HG02798 (cell line): ENCODE measurements around the gene CAPN9.
"Not testable (repeated sequence)": the region's sequence is repeated elsewhere in the genome, so short reads cannot be mapped to it uniquely, and the experiment has no call there.

Source experiments
- ATAC-seq: cut with Tn5 transposase; IDR thresholded peaks from one replicate; pipeline ENCODE4 v1.9.1; 2021; ENCODE audit warnings: mild to moderate bottlenecking; ENCODE audit not compliant: unreplicated experiment, poor library complexity

Gene CAPN9, protein sequence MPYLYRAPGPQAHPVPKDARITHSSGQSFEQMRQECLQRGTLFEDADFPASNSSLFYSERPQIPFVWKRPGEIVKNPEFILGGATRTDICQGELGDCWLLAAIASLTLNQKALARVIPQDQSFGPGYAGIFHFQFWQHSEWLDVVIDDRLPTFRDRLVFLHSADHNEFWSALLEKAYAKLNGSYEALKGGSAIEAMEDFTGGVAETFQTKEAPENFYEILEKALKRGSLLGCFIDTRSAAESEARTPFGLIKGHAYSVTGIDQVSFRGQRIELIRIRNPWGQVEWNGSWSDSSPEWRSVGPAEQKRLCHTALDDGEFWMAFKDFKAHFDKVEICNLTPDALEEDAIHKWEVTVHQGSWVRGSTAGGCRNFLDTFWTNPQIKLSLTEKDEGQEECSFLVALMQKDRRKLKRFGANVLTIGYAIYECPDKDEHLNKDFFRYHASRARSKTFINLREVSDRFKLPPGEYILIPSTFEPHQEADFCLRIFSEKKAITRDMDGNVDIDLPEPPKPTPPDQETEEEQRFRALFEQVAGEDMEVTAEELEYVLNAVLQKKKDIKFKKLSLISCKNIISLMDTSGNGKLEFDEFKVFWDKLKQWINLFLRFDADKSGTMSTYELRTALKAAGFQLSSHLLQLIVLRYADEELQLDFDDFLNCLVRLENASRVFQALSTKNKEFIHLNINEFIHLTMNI

DNA sequence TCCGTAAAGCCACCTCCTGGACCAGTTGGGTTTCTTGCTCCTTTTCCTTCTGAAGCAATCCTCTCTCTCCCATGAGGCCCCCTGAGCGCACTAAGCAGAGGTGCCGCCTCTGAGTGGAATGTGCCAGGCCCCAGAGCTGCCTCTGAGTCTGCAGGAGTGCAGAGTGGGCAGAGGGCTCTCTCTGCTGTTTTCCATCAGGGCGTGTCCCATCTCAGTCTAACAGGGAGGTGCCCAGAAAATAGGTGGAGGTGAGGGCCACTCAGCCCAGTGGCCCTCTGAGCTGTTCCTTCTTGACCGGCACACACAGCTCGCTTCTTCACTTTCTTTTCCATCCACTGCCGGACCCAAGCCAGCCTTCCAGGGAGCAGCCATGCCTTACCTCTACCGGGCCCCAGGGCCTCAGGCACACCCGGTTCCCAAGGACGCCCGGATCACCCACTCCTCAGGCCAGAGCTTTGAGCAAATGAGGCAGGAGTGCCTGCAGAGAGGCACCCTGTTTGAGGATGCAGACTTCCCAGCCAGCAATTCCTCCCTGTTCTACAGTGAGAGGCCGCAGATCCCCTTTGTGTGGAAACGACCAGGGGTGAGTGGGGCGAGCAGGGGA lies at the start of gene CAPN9:
TSS of gene CAPN9 (plus strand) at position 262 of the 604 bp plus-strand sequence. CDS start at position 371, 109 bp downstream.
- no peak for ATAC-seq

DNA sequence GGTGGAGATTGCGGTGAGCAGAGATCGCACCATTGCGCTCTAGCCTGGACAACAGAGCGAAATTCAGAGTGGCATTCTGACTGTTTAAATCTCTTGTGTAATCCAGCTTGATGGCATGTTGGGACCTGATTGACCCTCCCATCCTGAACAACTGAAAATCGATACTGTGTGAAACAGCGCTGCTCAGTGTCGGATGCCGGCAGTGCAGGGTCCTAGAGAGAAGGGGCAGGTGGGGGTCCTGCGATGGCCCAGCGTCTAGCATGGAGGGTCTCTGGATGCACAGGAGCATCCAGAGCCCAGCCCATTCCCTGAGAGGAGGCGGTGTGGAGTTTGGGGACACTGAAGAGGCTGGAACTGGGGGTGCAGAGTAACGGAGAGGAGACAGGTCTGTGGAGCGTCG lies 49.1 kb upstream of the CAPN9 start:
- ATAC-seq = no peak

DNA sequence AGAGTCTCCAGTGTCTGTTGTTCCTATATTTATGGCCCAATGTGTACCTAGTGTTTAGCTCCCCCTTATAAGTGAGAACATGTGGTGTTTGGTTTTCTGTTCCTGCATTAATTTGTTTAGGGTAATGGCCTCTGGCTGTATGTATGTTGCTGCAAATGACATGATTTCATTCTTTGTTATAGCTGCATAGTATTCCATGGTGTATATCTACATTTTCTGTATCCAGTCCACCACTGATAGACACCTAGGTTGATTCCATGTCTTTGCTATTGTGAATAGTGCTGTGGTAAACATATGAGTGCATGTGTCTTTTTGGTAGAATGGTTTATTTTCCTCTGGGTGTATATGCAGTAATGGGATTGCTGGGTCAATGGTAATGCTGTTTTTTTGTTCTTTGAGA lies 48.2 kb upstream of the CAPN9 start:
- ATAC-seq = not testable (repeated sequence)

DNA sequence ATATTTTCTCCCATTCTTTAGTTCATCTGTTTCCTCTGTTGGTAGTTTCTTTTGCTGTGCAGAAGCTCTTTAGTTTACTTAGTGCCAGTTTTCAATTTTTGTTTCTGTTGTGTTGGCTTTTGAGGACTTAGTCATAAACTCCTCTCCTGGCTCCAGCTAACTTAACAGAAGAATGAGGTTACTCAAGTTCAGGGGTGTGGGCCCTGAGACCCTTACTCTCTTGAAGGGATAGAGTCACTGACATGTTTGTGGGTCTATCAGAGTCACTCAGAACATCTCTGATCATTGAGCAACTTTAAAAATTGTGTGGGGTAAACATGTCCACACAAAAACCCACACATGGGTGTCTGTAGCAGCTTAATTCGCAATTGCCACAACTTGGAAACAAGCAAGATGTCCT lies 47.5 kb upstream of the CAPN9 start:
- ATAC-seq = no peak

DNA sequence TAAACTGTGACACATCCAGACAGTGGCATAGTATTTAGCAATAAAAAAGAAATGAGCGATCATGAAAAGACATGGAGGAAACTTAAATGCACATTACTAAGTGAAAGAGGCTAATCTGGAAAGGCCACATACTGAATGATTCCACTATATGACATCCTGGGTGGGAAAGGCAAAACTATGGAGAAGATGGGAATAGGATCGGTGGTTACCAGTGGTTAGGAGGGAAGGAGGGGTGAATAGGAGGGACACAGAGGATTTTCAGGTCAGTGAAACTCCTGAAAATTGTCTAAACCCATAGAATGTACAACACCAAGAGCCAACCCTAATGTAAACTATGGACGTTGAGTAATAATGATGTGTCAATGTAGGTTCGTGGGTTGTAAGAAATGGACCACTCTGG lies 47.1 kb upstream of the CAPN9 start:
- no peak for ATAC-seq

DNA sequence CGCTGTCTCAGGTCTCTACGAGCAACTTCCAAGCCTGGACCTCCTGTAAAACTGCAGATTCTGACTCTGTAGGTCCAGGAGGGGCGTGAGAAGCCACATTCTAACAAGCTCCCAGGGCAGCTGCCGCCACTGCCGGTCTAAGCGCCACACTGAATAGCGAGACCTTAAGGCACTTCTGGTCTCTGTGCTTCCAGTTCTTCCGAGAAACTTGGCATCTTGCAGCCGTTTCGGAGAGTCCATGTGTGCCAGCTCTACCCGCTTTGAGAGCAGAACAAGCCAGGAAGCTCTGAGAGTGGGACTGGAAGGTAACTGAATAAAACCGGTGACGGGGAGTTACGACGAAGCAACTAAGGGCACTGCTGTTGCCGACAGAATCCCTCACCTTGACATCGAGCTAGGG lies 45.8 kb upstream of the CAPN9 start:
- ATAC-seq = no peak

DNA sequence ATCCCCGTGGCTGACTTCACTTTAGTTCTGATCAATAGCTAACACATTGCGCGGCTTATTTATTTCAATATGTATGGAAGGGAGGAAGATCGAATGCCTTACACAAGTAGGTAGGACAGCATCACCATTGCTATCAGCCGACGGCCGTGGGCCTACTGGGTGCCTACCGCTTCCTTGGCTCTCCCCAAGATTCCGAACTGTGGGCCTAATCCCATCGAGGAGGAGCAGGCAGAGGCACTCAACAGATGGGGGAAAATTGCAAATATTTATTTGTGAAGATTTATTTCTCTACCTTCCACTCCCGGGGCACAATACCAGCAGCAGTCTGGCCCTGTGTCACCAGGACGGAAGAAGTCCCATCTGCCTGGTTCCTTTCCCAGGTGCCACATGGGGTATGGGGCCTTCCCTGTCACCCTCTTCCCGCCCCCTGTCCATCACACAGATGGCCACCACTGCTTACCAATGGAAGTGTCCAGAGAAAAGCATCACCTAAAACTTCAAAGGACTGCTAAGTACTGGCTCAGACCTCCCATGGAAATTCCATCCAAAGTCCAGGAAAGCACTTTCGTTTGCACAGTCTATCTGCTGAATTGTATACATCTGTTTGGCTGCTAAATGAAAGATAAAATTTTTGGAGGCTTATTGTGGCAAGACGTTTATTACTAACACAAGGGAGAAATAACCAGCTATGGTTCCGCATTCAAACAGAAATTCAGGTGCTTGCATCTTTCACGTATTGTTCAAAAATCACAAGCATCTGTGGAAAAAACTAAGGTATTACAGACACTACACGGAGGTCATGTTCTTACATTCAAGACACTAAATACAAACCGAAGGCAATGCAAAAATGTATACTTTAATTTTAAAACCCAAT lies 45.1 kb upstream of the CAPN9 start:
- ATAC-seq = no peak

DNA sequence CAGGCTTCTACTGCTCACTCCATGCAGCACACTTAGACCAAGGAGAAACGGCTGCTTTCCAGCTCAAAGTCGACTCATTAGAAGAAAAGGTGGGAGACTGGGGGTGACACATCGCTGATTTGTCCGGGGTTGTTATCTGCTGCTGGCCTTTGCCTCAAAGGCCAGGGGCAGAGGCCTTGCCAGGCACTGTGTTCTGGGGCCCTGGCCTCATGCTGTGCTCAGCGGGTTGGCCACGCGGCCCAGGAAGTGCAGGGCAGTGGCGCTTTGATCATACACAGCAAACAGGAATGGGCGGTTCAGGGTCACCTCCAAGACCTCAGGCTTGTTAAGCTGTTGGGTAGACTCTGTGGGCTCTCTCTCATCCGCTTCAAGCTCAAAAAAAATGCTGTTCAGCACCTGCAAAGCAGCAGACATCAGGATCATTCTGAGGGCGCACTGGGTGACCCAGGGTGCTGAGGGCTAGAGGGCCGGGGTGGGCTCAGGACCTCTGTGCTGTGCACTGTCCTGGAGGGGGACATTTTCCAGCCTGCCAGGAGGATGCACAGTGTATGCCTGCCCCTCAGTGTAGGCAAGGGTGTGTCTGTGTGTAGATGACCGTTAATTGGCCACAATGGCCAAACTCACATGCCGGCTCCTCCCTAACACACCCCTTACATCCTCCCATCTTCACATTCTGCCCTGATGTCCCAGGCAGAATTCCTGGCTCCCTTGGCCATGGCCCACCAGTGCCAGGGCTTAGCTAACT lies 44.1 kb upstream of the CAPN9 start:
- no peak for ATAC-seq

DNA sequence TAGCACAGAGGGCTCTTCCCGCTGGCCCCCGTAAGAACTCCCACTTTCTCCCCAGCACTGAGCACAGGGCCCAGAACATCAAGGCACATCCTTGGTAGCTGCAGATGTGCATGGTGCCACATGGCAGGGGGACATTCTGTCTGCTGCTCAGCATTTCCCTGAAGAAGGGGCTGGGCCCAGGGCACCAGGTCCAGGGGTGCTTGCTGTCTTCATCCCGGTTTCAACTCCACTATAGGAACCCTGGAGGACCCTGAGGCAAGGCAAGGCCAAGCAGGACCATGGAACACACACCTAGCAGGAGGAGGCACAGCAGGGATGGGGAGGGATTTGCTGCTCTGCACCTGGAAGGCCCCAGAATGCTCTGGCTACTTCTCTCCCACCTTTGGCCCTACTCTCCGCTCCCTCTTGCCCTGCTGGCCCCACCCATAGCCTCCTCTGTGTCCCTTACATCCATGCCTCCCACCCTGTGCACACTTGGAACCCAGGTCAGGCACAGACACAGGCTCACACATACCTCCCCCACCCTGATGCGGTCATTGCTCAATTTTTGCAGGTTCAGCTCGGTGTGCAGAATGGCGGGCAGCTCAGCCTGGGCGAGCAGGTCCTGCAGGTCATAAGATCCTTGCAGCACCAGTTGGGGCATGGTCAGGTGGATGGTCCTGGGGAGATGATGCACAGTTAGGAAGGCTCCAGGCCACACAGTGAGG lies 43.4 kb upstream of the CAPN9 start:
- ATAC-seq = no peak

DNA sequence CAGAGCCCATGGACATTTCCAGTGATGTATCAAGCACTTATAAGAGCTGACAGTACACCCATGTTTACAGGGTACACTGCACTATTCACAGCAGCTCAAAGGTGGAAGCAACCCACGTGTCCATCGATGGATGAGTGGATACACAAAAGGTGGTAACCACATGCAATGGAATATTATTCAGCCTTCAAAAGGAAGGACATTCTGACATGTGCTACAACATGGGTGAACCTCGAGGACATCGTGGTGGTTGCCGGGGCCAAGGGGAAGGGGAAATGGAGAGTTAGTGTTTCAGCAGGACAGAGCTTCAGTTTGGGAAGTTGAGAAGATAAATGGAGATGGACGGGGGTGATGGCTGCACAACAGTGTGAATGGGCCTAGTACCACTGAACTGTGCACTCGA lies 42.4 kb upstream of the CAPN9 start:
- no peak for ATAC-seq

DNA sequence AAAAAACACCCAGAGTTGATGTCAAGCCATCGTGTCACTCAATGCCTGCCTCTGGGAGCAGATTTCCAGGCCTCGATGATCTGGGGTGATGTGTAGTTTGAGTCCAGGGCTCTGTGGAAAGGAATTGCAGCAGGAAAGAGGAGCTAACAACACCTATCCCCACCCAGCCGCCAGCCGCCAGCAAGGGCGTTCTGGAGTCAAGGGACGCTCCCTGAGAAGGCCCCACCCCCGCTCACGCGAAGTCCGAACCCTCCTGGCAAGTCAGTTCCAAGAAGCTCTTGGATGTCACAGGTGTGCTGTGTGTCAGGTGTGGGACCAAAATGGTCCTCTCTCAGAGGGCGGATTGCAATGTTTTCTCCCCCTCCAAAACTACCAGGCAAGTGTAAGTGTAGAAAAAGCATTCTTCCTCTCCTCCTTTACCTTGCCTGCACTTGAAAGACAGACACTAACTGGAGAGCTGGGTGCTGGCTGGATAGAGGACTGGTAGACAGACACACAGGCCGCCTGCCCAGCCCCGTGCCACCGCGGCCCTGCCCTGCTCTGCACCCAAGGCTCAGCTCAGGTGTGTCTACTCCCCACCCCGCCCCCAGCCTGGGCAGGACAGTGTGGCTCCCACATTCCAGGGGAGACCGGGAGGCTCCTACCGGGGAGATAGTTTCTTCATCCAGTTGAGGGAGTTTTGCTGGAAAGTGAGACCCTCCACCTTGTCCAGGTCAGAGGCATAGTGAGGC lies 41.7 kb upstream of the CAPN9 start:
- no peak for ATAC-seq

DNA sequence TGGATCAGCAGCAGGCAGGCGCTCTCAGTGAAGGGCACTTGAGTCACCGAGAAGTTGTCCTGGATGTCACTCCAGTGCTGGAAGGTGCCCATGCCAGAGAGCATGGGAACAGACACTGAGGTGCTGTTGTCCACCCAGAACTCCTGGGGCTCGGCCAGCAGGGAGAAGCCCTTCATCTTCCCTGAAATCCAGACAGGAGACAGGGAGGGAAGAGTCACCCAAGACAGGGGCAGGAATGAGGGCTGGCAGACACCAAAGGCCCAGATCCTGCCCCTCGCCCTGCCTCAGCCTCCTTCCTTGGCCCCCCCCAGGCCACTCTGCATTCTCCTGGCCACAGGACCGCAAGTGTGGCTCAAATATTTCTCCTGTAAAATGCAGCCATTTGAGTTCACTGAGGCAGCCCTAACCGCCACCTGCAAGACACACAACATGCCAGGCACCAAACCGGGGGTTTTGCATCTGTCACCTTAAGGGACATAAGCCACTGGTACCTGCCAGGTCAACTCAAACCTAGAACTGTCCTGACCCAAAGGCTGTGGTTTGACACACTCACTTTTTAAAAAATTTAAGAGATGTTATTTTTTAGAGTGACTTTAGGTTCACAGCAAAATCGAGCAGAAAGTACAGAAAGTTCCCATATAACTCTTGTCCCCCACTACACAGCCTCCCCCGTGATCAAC lies 41.0 kb upstream of the CAPN9 start:
- ATAC-seq = no peak

DNA sequence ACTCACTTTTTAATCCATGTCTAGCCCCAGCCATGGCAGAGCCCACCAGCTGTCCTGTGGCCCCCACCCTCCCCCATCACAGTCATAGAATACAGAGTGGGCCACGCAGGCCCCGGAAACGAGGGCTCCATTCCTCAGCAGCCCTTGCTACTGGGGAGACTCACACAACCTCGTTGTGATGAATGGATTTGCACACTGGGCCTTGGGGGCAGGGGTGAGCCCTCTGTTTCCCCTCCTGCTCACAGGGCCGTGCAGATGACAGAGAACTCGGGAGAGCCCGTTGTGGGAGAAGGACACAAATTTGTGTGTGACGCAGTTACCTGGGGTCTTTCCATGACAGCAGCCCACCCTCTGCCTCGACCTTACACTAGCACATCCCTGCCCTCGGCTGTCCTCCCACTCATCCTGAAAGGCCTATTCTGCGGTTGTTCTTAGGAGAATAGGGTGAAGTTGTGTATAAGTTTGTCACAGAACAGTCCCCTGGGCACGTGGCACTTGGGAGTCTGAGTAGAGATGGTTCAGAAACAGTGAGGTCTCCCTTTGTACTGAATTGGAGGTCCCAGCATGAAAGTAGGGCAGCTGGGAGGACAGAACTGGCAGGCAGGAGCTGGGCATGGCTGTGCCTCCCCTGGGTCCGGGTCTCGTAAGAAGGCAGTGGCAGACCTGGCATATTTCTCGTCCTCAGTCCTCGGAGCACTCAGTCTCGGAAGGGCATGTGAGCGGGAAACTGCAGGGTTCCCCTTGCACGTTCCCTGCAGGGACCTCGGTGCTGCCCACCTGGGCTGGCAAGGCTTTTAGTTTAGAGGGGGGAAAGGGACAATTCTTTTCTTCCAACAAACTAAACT lies 40.1 kb upstream of the CAPN9 start:
- ATAC-seq = no peak

DNA sequence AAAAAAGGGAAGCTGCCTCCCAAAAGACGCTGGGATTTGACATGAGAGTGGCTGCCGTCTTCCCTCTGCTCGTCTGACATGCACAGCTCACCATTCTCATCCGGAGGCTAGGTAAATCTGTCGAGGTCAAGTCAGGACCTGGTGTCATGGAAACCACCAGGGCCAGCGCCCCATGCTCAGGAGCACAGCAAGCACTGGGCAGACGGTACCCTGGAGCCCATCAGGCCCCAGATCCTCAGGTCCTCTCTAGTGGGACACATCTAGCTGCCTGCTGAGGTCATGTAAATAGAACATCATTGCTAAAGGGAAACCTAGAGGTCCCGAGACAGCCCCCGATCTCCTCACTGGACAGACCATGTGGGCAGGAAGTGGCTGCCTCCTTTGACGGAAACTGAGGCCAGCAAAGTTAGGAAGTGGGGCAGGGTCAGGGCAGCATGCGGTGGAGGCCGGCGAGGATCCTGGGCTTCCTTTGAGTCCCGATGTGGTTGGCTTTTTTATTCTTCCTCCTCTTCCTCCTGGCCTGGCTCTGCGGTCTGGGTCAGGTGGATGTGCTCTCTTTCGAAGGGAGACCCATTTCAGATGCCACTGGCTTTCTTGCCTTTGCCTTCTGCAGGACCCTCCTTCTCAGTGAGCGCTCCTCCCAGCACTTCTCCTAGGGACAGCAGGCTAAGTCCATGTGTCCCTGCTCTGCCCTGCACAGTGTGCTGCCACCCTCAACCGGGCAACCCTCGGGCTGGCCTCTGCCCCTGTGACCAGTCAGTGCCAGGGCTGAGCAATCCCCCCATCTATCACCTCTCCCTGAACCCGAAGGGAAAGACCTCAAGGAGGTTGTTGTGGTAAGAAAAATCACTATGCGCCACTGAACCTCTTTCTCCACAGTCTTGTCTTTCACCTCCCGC lies 39.2 kb upstream of the CAPN9 start:
- ATAC-seq = no peak

DNA sequence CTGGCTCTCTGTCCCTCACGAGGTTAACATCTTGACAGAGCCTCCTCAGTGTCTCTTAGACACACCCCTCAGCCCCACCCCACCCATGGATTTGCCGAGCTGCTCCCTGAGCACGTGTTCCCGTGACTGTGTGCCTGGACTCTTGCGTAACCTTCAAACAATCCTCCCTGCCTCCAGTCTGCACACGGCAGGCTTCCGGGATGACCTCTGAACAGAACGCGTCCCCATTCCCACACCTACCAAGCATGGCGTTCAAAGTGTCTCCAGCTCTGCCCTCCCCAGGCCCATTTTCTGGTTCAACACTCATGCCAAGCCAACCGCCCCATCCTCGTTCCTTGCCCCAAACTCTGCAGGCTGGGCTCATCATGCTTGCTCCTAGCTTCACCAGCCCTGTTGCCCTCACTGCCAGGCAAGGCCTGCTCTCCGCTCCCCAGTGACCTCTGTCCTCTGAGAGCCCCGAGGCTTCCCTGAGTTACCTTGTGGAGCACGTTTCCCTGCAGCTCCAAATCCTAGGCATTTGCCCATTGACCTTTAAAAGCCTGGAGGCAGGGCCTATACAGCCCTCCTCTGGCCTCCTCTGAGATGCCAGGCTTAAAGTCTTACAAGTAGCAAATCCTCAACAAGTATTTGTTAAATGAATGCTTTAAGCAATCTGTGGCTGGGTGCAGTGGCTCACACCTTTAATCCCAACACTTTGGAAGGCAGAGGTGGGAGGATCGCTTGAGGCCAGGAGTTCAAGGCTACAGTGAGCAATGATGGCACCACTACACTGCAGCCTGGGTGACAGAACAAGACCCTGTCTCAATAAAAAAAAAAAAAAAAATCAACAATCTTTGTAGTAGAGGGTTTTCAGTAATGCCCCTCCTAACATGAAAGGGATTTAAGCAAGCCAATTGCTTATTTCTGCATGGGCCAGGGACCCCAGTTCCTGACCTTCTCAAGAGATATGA lies 38.3 kb upstream of the CAPN9 start:
- ATAC-seq = no peak
